ENCODE data around the gene CTTNBP2.

The CTTNBP2 gene

GRCh38 chr7:117859246-117859812, 13.9 kb downstream of the CTTNBP2 start:
- Histone ChIP-seq H3K27me3 (ENCODE audit: insufficient read depth, low read length) (no peaks in the 10 kb centered on the region), H3K79me2 (ENCODE audit: control insufficient read depth, insufficient read depth, low read length, poor library complexity) (no peaks in the 10 kb centered on the region), H3K23ac (ENCODE audit: low read length) (no peak overlapping the region), H3K36me3 (ENCODE audit: control insufficient read depth in 1 of 2, insufficient read depth in 2 of 2, low read length in 2 of 2) (peaks cover 7 to 20% of the 10 kb centered on the region in 2 experiments), H4K12ac (ENCODE audit: low read depth, low read length) (no peak overlapping the region), H3K4ac (ENCODE audit: low read depth, low read length) (no peak overlapping the region), H3K9ac (ENCODE audit: low read length) (no peak overlapping the region), H3K4me2 (ENCODE audit: low read length) (no peak overlapping the region), H3K9me3 (ENCODE audit: insufficient read depth, low read depth, low read length) (no peaks in the 10 kb centered on the region), H3K14ac (ENCODE audit: low read length) (no peak overlapping the region), H3K79me1 (ENCODE audit: low read length) (no peaks in the 10 kb centered on the region), H3K18ac (ENCODE audit: low read length) (no peak overlapping the region), H2AFZ (ENCODE audit: insufficient read depth, low read length, poor library complexity) (no peak overlapping the region), H2BK120ac (ENCODE audit: insufficient read depth, low read length, poor library complexity) (no peak overlapping the region), H4K91ac (ENCODE audit: low read depth, low read length) (no peak overlapping the region), H2BK12ac (ENCODE audit: low read length) (no peak overlapping the region), H2AK5ac (ENCODE audit: low read length) (no peak overlapping the region), H4K8ac (ENCODE audit: low read depth, low read length) (no peak overlapping the region), H2BK5ac (ENCODE audit: low read depth, low read length, poor library complexity) (no peak overlapping the region), H3K4me1 (ENCODE audit: control insufficient read depth in 1 of 2, insufficient read depth in 2 of 2, low read length in 2 of 2) (peaks cover 0 to 2% of the 10 kb centered on the region in 2 experiments), H3K4me3 (ENCODE audit: low read depth, low read length) (no peak overlapping the region), H3K27ac (ENCODE audit: low read depth, low read length) (no peak overlapping the region)
- no CpG with 5 or more reads among the region's 4 CpGs for WGBS (ENCODE audit: extremely low coverage, insufficient coverage, insufficient read length)
- DNase-seq = no peak

- Histone ChIP-seq H3K4me1 (ENCODE audit: control insufficient read depth in 1 of 2, insufficient read depth in 2 of 2, low read length in 2 of 2) (peaks cover 0 to 2% of the 10 kb centered on the region in 2 experiments), H2BK5ac (ENCODE audit: low read depth, low read length, poor library complexity) (no peak overlapping the region), H3K79me1 (ENCODE audit: low read length) (no peaks in the 10 kb centered on the region), H3K36me3 (ENCODE audit: control insufficient read depth in 1 of 2, insufficient read depth in 2 of 2, low read length in 2 of 2) (peaks cover 7 to 20% of the 10 kb centered on the region in 2 experiments), H3K9me3 (ENCODE audit: insufficient read depth, low read depth, low read length) (no peaks in the 10 kb centered on the region), H2AK5ac (ENCODE audit: low read length) (no peak overlapping the region), H4K8ac (ENCODE audit: low read depth, low read length) (no peak overlapping the region), H3K27ac (ENCODE audit: low read depth, low read length) (no peak overlapping the region), H4K91ac (ENCODE audit: low read depth, low read length) (no peak overlapping the region), H3K4me3 (ENCODE audit: low read depth, low read length) (no peak overlapping the region), H2BK120ac (ENCODE audit: insufficient read depth, low read length, poor library complexity) (no peak overlapping the region), H3K23ac (ENCODE audit: low read length) (no peak overlapping the region), H3K14ac (ENCODE audit: low read length) (no peak overlapping the region), H2BK12ac (ENCODE audit: low read length) (no peak overlapping the region), H2AFZ (ENCODE audit: insufficient read depth, low read length, poor library complexity) (no peak overlapping the region), H3K4me2 (ENCODE audit: low read length) (no peak overlapping the region), H3K27me3 (ENCODE audit: insufficient read depth, low read length) (no peaks in the 10 kb centered on the region), H4K12ac (ENCODE audit: low read depth, low read length) (no peak overlapping the region), H3K4ac (ENCODE audit: low read depth, low read length) (no peak overlapping the region), H3K18ac (ENCODE audit: low read length) (no peak overlapping the region), H3K79me2 (ENCODE audit: control insufficient read depth, insufficient read depth, low read length, poor library complexity) (no peaks in the 10 kb centered on the region), H3K9ac (ENCODE audit: low read length) (no peak overlapping the region)
- no CpG with 5 or more reads among the region's 3 CpGs for WGBS (ENCODE audit: extremely low coverage, insufficient coverage, insufficient read length)
- DNase-seq = no peak
Observed at GRCh38 chr7:117858712-117859111, 14.5 kb downstream of the CTTNBP2 start.

- Histone ChIP-seq H2AFZ (ENCODE audit: insufficient read depth, low read length, poor library complexity) (no peak overlapping the region), H2BK5ac (ENCODE audit: low read depth, low read length, poor library complexity) (no peak overlapping the region), H3K4ac (ENCODE audit: low read depth, low read length) (no peak overlapping the region), H3K4me3 (ENCODE audit: low read depth, low read length) (no peak overlapping the region), H2BK12ac (ENCODE audit: low read length) (no peak overlapping the region), H2BK120ac (ENCODE audit: insufficient read depth, low read length, poor library complexity) (no peak overlapping the region), H3K9ac (ENCODE audit: low read length) (no peak overlapping the region), H4K91ac (ENCODE audit: low read depth, low read length) (no peak overlapping the region), H3K23ac (ENCODE audit: low read length) (no peak overlapping the region), H3K79me1 (ENCODE audit: low read length) (no peaks in the 10 kb centered on the region), H3K27ac (ENCODE audit: low read depth, low read length) (no peak overlapping the region), H4K12ac (ENCODE audit: low read depth, low read length) (no peak overlapping the region), H3K18ac (ENCODE audit: low read length) (no peak overlapping the region), H4K8ac (ENCODE audit: low read depth, low read length) (no peak overlapping the region), H3K14ac (ENCODE audit: low read length) (no peak overlapping the region), H3K9me3 (ENCODE audit: insufficient read depth, low read depth, low read length) (no peaks in the 10 kb centered on the region), H3K36me3 (ENCODE audit: control insufficient read depth in 1 of 2, insufficient read depth in 2 of 2, low read length in 2 of 2) (peaks cover 7 to 20% of the 10 kb centered on the region in 2 experiments), H3K4me2 (ENCODE audit: low read length) (no peak overlapping the region), H3K27me3 (ENCODE audit: insufficient read depth, low read length) (no peaks in the 10 kb centered on the region), H3K4me1 (ENCODE audit: control insufficient read depth in 1 of 2, insufficient read depth in 2 of 2, low read length in 2 of 2) (peaks cover 0 to 2% of the 10 kb centered on the region in 2 experiments), H3K79me2 (ENCODE audit: control insufficient read depth, insufficient read depth, low read length, poor library complexity) (no peaks in the 10 kb centered on the region), H2AK5ac (ENCODE audit: low read length) (no peak overlapping the region)
- no CpG with 5 or more reads among the region's 6 CpGs for WGBS (ENCODE audit: extremely low coverage, insufficient coverage, insufficient read length)
- DNase-seq = peak in 1 of 2 donors; percentile 50
Observed at GRCh38 chr7:117857718-117858117, 15.5 kb downstream of the CTTNBP2 start.

- H2BK120ac ChIP-seq (ENCODE audit: insufficient read depth, low read length, poor library complexity) = no peak overlapping the region
- H2AFZ ChIP-seq (ENCODE audit: insufficient read depth, low read length, poor library complexity) = no peak overlapping the region
- no peaks in the 10 kb centered on the region for H3K9me3 ChIP-seq (ENCODE audit: insufficient read depth, low read depth, low read length)
- H3K27ac ChIP-seq (ENCODE audit: low read depth, low read length) = no peak overlapping the region
- H2AK5ac ChIP-seq (ENCODE audit: low read length) = no peak overlapping the region
- H3K23ac ChIP-seq (ENCODE audit: low read length) = peak overlapping the region; percentile 52
- H3K79me1 ChIP-seq (ENCODE audit: low read length) = no peaks in the 10 kb centered on the region
- H3K14ac ChIP-seq (ENCODE audit: low read length) = no peak overlapping the region
- no peak overlapping the region for H2BK12ac ChIP-seq (ENCODE audit: low read length)
- H3K4ac ChIP-seq (ENCODE audit: low read depth, low read length) = no peak overlapping the region
- H2BK5ac ChIP-seq (ENCODE audit: low read depth, low read length, poor library complexity) = no peak overlapping the region
- peaks cover 7 to 14% of the 10 kb centered on the region in 2 experiments for H3K36me3 ChIP-seq (ENCODE audit: control insufficient read depth in 1 of 2, insufficient read depth in 2 of 2, low read length in 2 of 2)
- H4K91ac ChIP-seq (ENCODE audit: low read depth, low read length) = no peak overlapping the region
- no peak for DNase-seq
- H3K79me2 ChIP-seq (ENCODE audit: control insufficient read depth, insufficient read depth, low read length, poor library complexity) = no peaks in the 10 kb centered on the region
- no peak overlapping the region for H3K18ac ChIP-seq (ENCODE audit: low read length)
- no peak overlapping the region for H4K8ac ChIP-seq (ENCODE audit: low read depth, low read length)
- no peaks in the 10 kb centered on the region for H3K27me3 ChIP-seq (ENCODE audit: insufficient read depth, low read length)
- no peak overlapping the region for H4K12ac ChIP-seq (ENCODE audit: low read depth, low read length)
- no peak overlapping the region for H3K4me2 ChIP-seq (ENCODE audit: low read length)
- no peak overlapping the region for H3K4me3 ChIP-seq (ENCODE audit: low read depth, low read length)
- H3K9ac ChIP-seq (ENCODE audit: low read length) = no peak overlapping the region
- H3K4me1 ChIP-seq (ENCODE audit: control insufficient read depth in 1 of 2, insufficient read depth in 2 of 2, low read length in 2 of 2) = no peaks in the 10 kb centered on the region
Observed at GRCh38 chr7:117856196-117856595, 17.0 kb downstream of the CTTNBP2 start.

Data from trophoblast cell (in vitro differentiated cells and primary cell).